Kidney epithelial cell (primary cell): ENCODE results near the gene RETREG1. TPM values are rescaled to one million over a fixed set of nuclear protein-coding genes. Genes with fewer than 3 reads are reported as not detected.
"Not testable (repeated sequence)": the region's sequence is repeated elsewhere in the genome, so short reads cannot be mapped to it uniquely, and the experiment has no call there.

ENCODE experiments used
- DNase-seq: peaks from one replicate; pipeline ENCODE4 v3.0.0-alpha.2; 2010; ENCODE audit warnings: low read depth
- H3K27me3 ChIP-seq: 2 replicates; pipeline ENCODE4 v1.6.0; 2011; ENCODE audit warnings: low read length; ENCODE audit not compliant: control insufficient read depth, insufficient read depth
- H3K36me3 ChIP-seq: 2 replicates; pipeline ENCODE4 v1.5.1; 2011; ENCODE audit warnings: low read length; ENCODE audit not compliant: control insufficient read depth, insufficient read depth
- H3K4me3 ChIP-seq: 2 replicates; pipeline ENCODE4 v1.5.1; 2011; ENCODE audit warnings: low read depth, mild to moderate bottlenecking, control low read depth, low read length
- total RNA-seq: library from RNA; depleted of rRNA; stranded (reverse); fragments of >200 nt; gene quantifications from 2 replicates; pipeline ENCODE4 v1.2.3, GENCODE V29; 2015
- TF ChIP-seq, protein P1 (sequence below): IDR thresholded peaks from 2 replicates; pipeline ENCODE4 v1.5.1; 2011; ENCODE audit warnings: mild to moderate bottlenecking, moderate library complexity, low read length, control low read depth, inconsistent platforms; ENCODE audit not compliant: insufficient read depth, poor library complexity, severe bottlenecking

The RETREG1 gene
- total RNA-seq, 1 donor from 2014 or later, result 14.8 TPM

DNA sequence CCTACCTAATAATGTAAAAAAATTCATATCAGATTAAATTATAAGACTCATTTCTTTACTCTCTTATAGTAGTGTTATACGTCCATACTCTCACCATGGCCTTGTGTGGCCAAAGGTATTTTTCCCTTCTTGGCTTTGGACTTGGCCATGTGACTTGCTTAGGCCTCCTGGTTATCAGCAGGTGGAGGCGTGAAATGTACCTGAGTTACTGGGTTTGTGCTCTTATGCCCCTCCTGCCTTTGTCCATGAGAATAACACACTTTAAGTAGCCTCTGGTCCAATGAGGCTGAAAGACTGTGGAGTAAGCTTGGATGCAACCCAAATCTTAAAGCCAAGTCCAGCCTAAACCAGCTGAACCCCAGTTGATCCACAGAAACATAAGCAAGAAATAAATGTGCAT is 68.7 kb downstream of the RETREG1 start:
- H3K36me3 ChIP-seq, result no peaks in the 10 kb centered on the region
- TF ChIP-seq, protein P1, sequence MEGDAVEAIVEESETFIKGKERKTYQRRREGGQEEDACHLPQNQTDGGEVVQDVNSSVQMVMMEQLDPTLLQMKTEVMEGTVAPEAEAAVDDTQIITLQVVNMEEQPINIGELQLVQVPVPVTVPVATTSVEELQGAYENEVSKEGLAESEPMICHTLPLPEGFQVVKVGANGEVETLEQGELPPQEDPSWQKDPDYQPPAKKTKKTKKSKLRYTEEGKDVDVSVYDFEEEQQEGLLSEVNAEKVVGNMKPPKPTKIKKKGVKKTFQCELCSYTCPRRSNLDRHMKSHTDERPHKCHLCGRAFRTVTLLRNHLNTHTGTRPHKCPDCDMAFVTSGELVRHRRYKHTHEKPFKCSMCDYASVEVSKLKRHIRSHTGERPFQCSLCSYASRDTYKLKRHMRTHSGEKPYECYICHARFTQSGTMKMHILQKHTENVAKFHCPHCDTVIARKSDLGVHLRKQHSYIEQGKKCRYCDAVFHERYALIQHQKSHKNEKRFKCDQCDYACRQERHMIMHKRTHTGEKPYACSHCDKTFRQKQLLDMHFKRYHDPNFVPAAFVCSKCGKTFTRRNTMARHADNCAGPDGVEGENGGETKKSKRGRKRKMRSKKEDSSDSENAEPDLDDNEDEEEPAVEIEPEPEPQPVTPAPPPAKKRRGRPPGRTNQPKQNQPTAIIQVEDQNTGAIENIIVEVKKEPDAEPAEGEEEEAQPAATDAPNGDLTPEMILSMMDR, result no peak
- H3K27me3 ChIP-seq, result no peaks in the 10 kb centered on the region

DNA sequence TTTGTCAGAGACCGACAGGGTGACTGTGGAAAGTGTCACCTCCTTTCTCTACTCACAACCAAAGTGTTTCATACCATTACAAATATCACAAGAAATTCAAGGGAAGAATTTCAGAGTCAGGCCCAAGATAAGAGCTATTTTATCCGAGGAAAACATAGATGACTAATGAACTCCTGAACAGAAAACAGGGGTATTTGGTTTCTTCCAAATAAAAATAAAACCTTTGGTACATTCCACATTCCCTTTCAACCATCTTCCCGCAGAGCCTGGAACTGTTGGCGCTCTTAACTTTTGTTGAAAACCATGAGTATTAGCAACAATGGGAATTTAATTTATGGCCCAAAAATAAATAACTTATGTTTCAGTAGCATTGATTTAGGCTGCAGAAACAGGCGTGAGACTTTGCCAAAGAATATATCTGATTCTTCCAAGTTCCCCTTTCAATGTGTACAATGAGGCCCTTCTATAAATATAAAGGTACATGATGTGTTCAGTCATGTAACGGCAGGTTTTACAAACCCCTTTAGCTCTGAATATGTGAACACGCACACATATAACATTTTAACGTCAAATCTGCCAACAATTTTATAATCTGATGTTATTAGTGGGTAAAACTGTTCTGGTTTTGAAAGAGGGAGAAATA is 69.5 kb downstream of the RETREG1 start:
- Histone ChIP-seq H3K4me3 (no peak overlapping the region), H3K36me3 (no peaks in the 10 kb centered on the region), H3K27me3 (no peaks in the 10 kb centered on the region)
- DNase-seq, result no peak
- TF ChIP-seq, protein P1, result no peak

More for the DNA sequence above, 68.7 kb downstream of the RETREG1 start:
- DNase-seq, result no peak
- H3K4me3 ChIP-seq, result no peak overlapping the region

DNA sequence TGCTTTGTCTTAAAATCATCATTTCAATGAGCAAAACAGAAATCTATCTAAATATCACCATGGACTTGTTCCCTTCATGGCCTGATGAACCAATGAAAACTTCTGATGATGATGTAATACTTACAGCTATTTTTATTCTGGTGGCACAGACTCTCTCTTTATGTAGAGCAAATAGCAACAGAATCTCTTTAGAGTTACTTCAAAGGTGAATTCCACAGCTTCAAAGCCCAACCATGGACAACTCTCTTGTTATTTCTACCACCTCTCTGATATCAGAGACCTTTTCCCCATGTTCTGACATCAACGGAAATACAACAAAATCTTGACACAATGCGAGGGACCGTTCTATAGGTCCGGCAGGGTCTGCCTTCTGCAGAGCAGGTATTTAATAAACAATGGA is 70.1 kb downstream of the RETREG1 start:
- no peak for DNase-seq

DNA sequence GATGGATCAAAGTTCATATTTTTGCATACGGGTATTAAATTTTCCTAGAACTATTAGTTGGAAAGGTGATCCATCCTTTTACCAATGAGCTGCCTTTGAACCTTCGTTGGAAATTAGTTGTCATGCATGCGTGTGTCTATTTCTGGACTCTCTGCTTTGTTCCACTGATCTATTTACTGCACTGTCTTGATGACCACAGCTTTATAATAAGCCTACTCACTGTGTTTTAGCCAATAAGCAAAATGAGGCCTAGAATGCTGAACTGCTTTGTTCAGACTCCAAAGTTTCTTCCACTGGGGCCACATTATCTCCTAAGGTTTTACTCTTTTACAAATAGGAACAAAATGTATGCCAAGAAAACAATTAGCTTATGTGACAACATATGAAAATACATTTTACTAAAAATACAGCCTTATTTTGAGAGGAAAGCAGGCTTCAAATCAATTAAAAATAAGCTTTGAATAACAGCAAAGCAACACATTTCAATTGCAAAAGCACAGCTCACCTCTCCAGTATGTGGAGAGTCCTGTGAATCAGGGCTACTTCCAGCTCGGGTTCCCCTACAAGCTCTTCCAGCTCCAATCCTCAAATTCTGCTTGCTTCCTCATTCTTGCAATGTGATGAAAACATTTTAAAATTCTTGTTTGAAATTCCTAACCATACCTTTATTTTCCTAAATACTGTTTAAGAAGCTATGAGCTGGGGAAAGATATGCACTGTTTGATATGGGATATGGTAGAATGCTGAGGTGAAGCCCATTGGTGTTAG is 72.0 kb downstream of the RETREG1 start:
- H3K27me3 ChIP-seq, result no peaks in the 10 kb centered on the region
- DNase-seq, result no peak
- no peaks in the 10 kb centered on the region for H3K36me3 ChIP-seq
- TF ChIP-seq, protein P1, result no peak
- no peak overlapping the region for H3K4me3 ChIP-seq

More for the DNA sequence above, 70.1 kb downstream of the RETREG1 start:
- no peaks in the 10 kb centered on the region for H3K36me3 ChIP-seq
- H3K4me3 ChIP-seq, result no peak overlapping the region
- TF ChIP-seq, protein P1, result no peak
- H3K27me3 ChIP-seq, result no peaks in the 10 kb centered on the region

DNA sequence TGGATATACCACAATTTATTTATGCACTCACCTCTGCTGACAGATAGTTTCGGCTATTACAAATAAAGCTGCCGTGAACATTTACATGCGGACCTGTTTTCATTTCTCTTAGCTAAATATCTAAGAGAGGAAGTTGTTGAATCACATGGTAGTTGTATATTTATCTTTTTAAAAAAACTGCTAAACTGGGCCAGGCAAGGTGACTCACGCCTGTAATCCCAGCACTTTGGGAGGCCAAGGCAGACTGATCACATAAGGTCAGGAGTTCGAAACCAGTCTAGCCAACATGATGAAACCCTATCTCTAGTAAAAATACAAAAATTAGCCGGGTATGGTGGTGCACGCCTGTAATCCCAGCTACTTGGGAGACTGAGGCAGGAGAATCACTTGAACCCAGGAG is 73.6 kb downstream of the RETREG1 start:
- H3K4me3 ChIP-seq, DNase-seq, H3K36me3 ChIP-seq, H3K27me3 ChIP-seq: not testable (repeated sequence)

DNA sequence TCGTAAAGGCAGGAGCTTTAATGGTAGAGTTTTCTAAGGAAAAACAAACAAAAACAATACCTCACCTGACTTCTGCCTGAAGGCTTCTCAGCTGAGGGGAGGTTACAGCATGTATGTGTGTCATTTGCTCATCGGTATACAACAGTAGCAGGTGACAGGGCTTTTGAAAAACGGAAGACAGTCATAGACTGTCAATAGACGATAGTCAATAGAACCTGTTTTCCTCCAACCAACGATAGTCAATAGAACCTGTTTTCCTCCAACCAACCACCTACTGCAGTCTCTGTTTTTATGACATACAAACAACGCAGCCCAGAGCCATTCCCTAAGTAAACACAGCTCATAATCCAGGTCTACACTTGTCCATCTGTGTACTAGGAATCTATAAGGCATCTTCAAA is 74.6 kb downstream of the RETREG1 start:
- Histone ChIP-seq H3K4me3 (no peak overlapping the region), H3K27me3 (no peaks in the 10 kb centered on the region), H3K36me3 (no peaks in the 10 kb centered on the region)
- TF ChIP-seq, protein P1, result no peak
- DNase-seq, result no peak

DNA sequence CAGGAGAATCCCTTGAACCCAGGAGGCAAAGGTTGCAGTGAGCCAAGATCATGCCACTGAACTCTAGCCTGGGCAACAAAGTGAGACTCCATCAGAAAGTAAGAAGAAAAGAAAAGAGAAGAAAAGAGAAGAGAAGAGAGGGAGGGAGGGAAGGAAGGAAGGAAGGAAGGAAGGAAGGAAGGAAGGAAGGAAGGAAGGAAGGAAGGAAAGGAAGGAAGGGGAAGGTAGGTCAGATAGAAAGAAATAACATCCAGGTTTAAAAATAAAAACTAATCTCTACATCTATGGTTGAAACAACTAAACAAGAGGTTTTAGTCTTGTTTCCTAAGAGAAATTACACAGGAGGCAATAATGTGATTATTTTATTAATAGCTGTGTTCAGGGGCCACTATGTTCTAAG is 75.2 kb downstream of the RETREG1 start:
- not testable (repeated sequence) for H3K36me3 ChIP-seq, DNase-seq, H3K27me3 ChIP-seq, H3K4me3 ChIP-seq
